Measurements from ENCODE around the gene PANK2. TPM values are rescaled to one million over a fixed set of nuclear protein-coding genes. Genes with fewer than 3 reads are reported as not detected.

PANK2 gene
- total and polyA plus RNA-seq, 10 of the 15 experiments (the other 5 are each of a cell fraction or from before 2014, with no cell fraction given), result 13.2 to 43.4 (median 33.3) TPM

DNA sequence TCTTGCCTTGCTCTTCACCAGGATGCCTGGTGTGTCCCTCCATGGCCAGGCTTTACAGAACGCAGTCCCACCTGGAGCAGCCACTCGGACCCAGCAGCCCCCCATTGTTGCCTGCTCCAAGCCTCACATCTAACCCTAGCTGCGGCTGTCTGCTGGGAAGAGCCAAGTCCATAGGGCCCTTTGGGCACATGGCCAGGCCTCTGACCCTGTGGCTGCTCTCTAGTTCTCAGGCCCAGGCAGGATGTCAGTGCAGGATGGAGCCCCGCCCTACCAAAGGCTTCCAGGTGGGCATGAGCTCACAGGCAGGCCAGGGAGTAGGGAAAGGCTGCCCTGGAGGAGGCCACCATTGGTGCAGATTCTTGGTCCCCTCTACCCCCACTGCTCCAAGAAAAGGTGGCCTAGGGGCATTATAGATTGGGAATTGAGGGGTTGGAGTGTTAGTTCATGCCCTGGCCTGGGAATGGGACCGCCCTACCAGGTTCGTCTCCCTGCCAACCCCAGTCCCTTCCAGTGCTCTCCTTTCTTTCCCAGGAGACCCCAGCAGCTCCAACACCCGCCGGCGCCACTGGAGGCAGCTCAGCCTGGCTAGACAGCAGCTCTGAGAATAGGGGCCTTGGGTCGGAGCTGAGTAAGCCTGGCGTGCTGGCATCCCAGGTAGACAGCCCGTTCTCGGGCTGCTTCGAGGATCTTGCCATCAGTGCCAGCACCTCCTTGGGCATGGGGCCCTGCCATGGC is 23.9 kb upstream of the PANK2 start:
- no peak for TF ChIP-seq YBX1 (IDR thresholded peaks at IDR 0.05)
- TF ChIP-seq, protein P1, sequence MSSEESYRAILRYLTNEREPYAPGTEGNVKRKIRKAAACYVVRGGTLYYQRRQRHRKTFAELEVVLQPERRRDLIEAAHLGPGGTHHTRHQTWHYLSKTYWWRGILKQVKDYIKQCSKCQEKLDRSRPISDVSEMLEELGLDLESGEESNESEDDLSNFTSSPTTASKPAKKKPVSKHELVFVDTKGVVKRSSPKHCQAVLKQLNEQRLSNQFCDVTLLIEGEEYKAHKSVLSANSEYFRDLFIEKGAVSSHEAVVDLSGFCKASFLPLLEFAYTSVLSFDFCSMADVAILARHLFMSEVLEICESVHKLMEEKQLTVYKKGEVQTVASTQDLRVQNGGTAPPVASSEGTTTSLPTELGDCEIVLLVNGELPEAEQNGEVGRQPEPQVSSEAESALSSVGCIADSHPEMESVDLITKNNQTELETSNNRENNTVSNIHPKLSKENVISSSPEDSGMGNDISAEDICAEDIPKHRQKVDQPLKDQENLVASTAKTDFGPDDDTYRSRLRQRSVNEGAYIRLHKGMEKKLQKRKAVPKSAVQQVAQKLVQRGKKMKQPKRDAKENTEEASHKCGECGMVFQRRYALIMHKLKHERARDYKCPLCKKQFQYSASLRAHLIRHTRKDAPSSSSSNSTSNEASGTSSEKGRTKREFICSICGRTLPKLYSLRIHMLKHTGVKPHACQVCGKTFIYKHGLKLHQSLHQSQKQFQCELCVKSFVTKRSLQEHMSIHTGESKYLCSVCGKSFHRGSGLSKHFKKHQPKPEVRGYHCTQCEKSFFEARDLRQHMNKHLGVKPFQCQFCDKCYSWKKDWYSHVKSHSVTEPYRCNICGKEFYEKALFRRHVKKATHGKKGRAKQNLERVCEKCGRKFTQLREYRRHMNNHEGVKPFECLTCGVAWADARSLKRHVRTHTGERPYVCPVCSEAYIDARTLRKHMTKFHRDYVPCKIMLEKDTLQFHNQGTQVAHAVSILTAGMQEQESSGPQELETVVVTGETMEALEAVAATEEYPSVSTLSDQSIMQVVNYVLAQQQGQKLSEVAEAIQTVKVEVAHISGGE (CRISPR knock-in tag; IDR thresholded peaks at IDR 0.05), result no peak
- TF ChIP-seq, protein P2, sequence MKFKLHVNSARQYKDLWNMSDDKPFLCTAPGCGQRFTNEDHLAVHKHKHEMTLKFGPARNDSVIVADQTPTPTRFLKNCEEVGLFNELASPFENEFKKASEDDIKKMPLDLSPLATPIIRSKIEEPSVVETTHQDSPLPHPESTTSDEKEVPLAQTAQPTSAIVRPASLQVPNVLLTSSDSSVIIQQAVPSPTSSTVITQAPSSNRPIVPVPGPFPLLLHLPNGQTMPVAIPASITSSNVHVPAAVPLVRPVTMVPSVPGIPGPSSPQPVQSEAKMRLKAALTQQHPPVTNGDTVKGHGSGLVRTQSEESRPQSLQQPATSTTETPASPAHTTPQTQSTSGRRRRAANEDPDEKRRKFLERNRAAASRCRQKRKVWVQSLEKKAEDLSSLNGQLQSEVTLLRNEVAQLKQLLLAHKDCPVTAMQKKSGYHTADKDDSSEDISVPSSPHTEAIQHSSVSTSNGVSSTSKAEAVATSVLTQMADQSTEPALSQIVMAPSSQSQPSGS (IDR thresholded peaks at IDR 0.05; ENCODE audit: low read length), result no peak
- TF ChIP-seq SMARCA5 (IDR thresholded peaks at IDR 0.05), result no peak
- TF ChIP-seq NR2C1 (IDR thresholded peaks at IDR 0.05), result no peak
- no peak for TF ChIP-seq CBX3 (IDR thresholded peaks at IDR 0.05; ENCODE audit: borderline replicate concordance, low read depth)
- TF ChIP-seq, protein P3, sequence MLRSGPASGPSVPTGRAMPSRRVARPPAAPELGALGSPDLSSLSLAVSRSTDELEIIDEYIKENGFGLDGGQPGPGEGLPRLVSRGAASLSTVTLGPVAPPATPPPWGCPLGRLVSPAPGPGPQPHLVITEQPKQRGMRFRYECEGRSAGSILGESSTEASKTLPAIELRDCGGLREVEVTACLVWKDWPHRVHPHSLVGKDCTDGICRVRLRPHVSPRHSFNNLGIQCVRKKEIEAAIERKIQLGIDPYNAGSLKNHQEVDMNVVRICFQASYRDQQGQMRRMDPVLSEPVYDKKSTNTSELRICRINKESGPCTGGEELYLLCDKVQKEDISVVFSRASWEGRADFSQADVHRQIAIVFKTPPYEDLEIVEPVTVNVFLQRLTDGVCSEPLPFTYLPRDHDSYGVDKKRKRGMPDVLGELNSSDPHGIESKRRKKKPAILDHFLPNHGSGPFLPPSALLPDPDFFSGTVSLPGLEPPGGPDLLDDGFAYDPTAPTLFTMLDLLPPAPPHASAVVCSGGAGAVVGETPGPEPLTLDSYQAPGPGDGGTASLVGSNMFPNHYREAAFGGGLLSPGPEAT (IDR thresholded peaks at IDR 0.05; ENCODE audit: low read depth), result no peak
- TF ChIP-seq, protein P4, sequence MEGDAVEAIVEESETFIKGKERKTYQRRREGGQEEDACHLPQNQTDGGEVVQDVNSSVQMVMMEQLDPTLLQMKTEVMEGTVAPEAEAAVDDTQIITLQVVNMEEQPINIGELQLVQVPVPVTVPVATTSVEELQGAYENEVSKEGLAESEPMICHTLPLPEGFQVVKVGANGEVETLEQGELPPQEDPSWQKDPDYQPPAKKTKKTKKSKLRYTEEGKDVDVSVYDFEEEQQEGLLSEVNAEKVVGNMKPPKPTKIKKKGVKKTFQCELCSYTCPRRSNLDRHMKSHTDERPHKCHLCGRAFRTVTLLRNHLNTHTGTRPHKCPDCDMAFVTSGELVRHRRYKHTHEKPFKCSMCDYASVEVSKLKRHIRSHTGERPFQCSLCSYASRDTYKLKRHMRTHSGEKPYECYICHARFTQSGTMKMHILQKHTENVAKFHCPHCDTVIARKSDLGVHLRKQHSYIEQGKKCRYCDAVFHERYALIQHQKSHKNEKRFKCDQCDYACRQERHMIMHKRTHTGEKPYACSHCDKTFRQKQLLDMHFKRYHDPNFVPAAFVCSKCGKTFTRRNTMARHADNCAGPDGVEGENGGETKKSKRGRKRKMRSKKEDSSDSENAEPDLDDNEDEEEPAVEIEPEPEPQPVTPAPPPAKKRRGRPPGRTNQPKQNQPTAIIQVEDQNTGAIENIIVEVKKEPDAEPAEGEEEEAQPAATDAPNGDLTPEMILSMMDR (IDR thresholded peaks at IDR 0.05 in 2 of 3, conservative IDR thresholded peaks at IDR 0.05 in 1 of 3; ENCODE audit: control insufficient read depth in 2 of 3, extremely low read depth in 1 of 3, insufficient read depth in 1 of 3, low read depth in 3 of 3, low read length in 3 of 3), result no peak
- no peak for TF ChIP-seq RBBP5 (conservative IDR thresholded peaks at IDR 0.05)
- TF ChIP-seq CBX5 (IDR thresholded peaks at IDR 0.05; ENCODE audit: low read depth), result no peak
- Histone ChIP-seq H4K20me1 (ENCODE audit: control insufficient read depth, insufficient read depth) (no peaks in the 10 kb centered on the region), H3K9me3 (replicated peaks; ENCODE audit: control insufficient read depth, insufficient read depth, low read length) (peaks cover 1% of the 10 kb centered on the region; the same call in 1 of the 3 replicates), H3K4me3 (no peak overlapping the region), H3K36me3 (ENCODE audit: control insufficient read depth in 2 of 2, insufficient read depth in 2 of 2, low read length in 1 of 2) (peaks cover 33 to 36% of the 10 kb centered on the region in 2 experiments), H3K4me2 (ENCODE audit: control insufficient read depth, insufficient read depth) (no peak overlapping the region), H3K79me2 (ENCODE audit: control insufficient read depth, insufficient read depth, low read length) (no peaks in the 10 kb centered on the region), H2AFZ (ENCODE audit: control insufficient read depth, low read depth, low read length) (no peak overlapping the region), H3K9ac (ENCODE audit: control insufficient read depth, insufficient read depth, low read length) (no peak overlapping the region), H3K4me1 (ENCODE audit: control insufficient read depth, insufficient read depth, low read length) (no peaks in the 10 kb centered on the region; the same call in 1 of the 2 replicates), H3K27ac (ENCODE audit: control insufficient read depth, insufficient read depth) (no peak overlapping the region), H3K27me3 (replicated peaks in 1 of 2; ENCODE audit: control insufficient read depth in 2 of 2, insufficient read depth in 2 of 2, low read length in 1 of 2) (no peaks in the 10 kb centered on the region)
- DNase-seq (ENCODE audit: low read depth, low spot score), result no peak
- SMC1A ChIA-PET (ENCODE audit: uncharacterized antibody, unreplicated experiment), result no interaction called here
- FAIRE-seq, result no peak
- ATAC-seq, result no peak
- CTCF ChIA-PET, result no interaction called here
- no TSS peak for BruUV-seq (replicated peaks)
- RAD21 ChIA-PET (ENCODE audit: unreplicated experiment), result no interaction called here
- 94% methylated on average over 14 of the region's 14 CpGs for WGBS (ENCODE audit: insufficient coverage, insufficient replicate concordance, low lambda C conversion rate, missing lambda C conversion rate)
- in situ Hi-C loops (cut with MboI) (no loop called here), intact Hi-C loops (cut with micrococcal nuclease; ENCODE audit: unreplicated experiment) (no loop called here)
- POLR2A ChIA-PET, result interaction anchor here (0.6 kb wide), 1 partner anchor 28 kb away, joined by 5 read pairs; no protein-coding TSS in a partner anchor

Measured in GM12878 (cell line).